Measurements from ENCODE around the gene C15orf40. TPM values are rescaled to one million over a fixed set of nuclear protein-coding genes. Genes with fewer than 3 reads are reported as not detected.

C15orf40 gene
- total and polyA plus RNA-seq, 2 of the 13 experiments (the other 11 are each of a cell fraction or from before 2014, with no cell fraction given) = 24.0 to 26.3 TPM

GRCh38 chr15:82985688-82986441, 25.6 kb downstream of the C15orf40 start, which contains the start of gene RAMAC:
Gene RAMAC (plus strand): TSS chr15:82986210. CDS start chr15:82989019, 2,809 bp downstream.
- peak within 1 kb of the TSS; percentile 97 for H2AFZ ChIP-seq (ENCODE audit: low read length)
- H3K79me2 ChIP-seq (ENCODE audit: insufficient read depth, low read length) = peaks cover 16% of the 10 kb centered on the region
- H3K4me1 ChIP-seq (ENCODE audit: insufficient read depth, low read length) = peaks cover 30% of the 10 kb centered on the region
- POLR2A ChIA-PET = interaction anchor here (0.6 to 2.1 kb wide), 17 partner anchors 9 to 236 kb away, joined by 3 to 21 read pairs (median 3); partner anchors contain the start of genes BTBD1 and C15orf40
- intact Hi-C loops (cut with micrococcal nuclease; ENCODE audit: unreplicated experiment) (loop anchor here (5.0 kb wide), 1 partner anchor 129 kb away; no protein-coding TSS in a partner anchor), in situ Hi-C loops (cut with HindIII; ENCODE audit: extremely low pct_ligation_motif_present, low pct_unique_long_range_greater_than_20kb) (loop anchor here (10.0 kb wide), 1 partner anchor 131 kb away; no protein-coding TSS in a partner anchor)
- H3K4me3 ChIP-seq (replicated peaks in 1 of 3; ENCODE audit: insufficient read depth in 1 of 3, low read depth in 2 of 3, low read length in 3 of 3) = peak within 1 kb of the TSS; percentile 73 to 94 (median 88)
- H3K9ac ChIP-seq (ENCODE audit: insufficient read depth, low read depth, low read length) = peak within 1 kb of the TSS; percentile 94
- peak within 1 kb of the TSS; percentile 86 for H3K4me2 ChIP-seq (ENCODE audit: low read depth, low read length)
- DNase-seq (ENCODE audit: low spot score) (peak; percentile 96), ATAC-seq (peak; percentile 98), FAIRE-seq (peak; percentile 99)
- H4K20me1 ChIP-seq (ENCODE audit: insufficient read depth, low read length) = no peaks in the 10 kb centered on the region
- H3K27me3 ChIP-seq (ENCODE audit: control insufficient read depth in 1 of 2, insufficient read depth in 2 of 2, low read length in 2 of 2) = no peaks in the 10 kb centered on the region; a peak in 1 of 5 replicates
- BruUV-seq (replicated peaks) = TSS peak; percentile 73
- no peaks in the 10 kb centered on the region for H3K9me3 ChIP-seq (ENCODE audit: low read length)
- H3K27ac ChIP-seq (ENCODE audit: extremely low read length, insufficient read depth, low read length) = peak within 1 kb of the TSS; percentile 75
- WGBS (ENCODE audit: low lambda C conversion rate) = 13% methylated on average over 15 of the region's 45 CpGs
- CTCF ChIA-PET (ENCODE audit: low intra/inter-chr PET ratio, low total read pairs) = no interaction called here
- peaks cover 0 to 12% of the 10 kb centered on the region in 2 experiments; a peak in 1 of 5 replicates for H3K36me3 ChIP-seq (replicated peaks in 1 of 2; ENCODE audit: control insufficient read depth in 1 of 2, insufficient read depth in 2 of 2, low read length in 2 of 2)
- TF ChIP-seq ZNF577 (CRISPR knock-in tag; IDR thresholded peaks at IDR 0.05; ENCODE audit: borderline replicate concordance, low read depth) = no peak
- no peak for TF ChIP-seq PAF1 (CRISPR knock-in tag; IDR thresholded peaks at IDR 0.05)
- TF ChIP-seq ZNF780A (CRISPR knock-in tag; IDR thresholded peaks at IDR 0.05) = peak; percentile 63; the same call in 1 of the 2 replicates
- no peak for TF ChIP-seq THYN1 (CRISPR knock-in tag; IDR thresholded peaks at IDR 0.05; ENCODE audit: borderline replicate concordance, low read depth)
- TF ChIP-seq TBX3 (IDR thresholded peaks at IDR 0.05; ENCODE audit: borderline replicate concordance) = no peak
- no peak for TF ChIP-seq ISL2 (CRISPR knock-in tag; IDR thresholded peaks at IDR 0.05)
- no peak for TF ChIP-seq GPBP1L1 (CRISPR knock-in tag; IDR thresholded peaks at IDR 0.05)
- TF ChIP-seq ZFP62 (CRISPR knock-in tag; IDR thresholded peaks at IDR 0.05) = no peak
- TF ChIP-seq SMAD3 (CRISPR knock-in tag; IDR thresholded peaks at IDR 0.05) = peak; percentile 84; the same call in 1 of the 2 replicates
- no peak for TF ChIP-seq SYNCRIP (IDR thresholded peaks at IDR 0.05; ENCODE audit: insufficient read depth, low read depth, low read length)
- peak; percentile 76; the same call in 1 of the 2 replicates for TF ChIP-seq ZNF558 (CRISPR knock-in tag; IDR thresholded peaks at IDR 0.05; ENCODE audit: borderline replicate concordance)
- no peak for TF ChIP-seq ELK4 (CRISPR knock-in tag; IDR thresholded peaks at IDR 0.05; ENCODE audit: borderline replicate concordance)
- peak; percentile 79; the same call in 1 of the 2 replicates for TF ChIP-seq ZNF44 (CRISPR knock-in tag; IDR thresholded peaks at IDR 0.05)
- 0 out of 2 replicates have a peak, but pooled peaks have one; percentile 19 for TF ChIP-seq ZBTB4 (CRISPR knock-in tag; IDR thresholded peaks at IDR 0.05; ENCODE audit: borderline replicate concordance)
- TF ChIP-seq ZNF276 (CRISPR knock-in tag; IDR thresholded peaks at IDR 0.05; ENCODE audit: low read depth) = peak; percentile 63; the same call in 1 of the 2 replicates

Data from HepG2 (cell line).